ENCODE measurements around the gene TPBGL.

The TPBGL gene, protein sequence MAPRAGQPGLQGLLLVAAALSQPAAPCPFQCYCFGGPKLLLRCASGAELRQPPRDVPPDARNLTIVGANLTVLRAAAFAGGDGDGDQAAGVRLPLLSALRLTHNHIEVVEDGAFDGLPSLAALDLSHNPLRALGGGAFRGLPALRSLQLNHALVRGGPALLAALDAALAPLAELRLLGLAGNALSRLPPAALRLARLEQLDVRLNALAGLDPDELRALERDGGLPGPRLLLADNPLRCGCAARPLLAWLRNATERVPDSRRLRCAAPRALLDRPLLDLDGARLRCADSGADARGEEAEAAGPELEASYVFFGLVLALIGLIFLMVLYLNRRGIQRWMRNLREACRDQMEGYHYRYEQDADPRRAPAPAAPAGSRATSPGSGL

DNA sequence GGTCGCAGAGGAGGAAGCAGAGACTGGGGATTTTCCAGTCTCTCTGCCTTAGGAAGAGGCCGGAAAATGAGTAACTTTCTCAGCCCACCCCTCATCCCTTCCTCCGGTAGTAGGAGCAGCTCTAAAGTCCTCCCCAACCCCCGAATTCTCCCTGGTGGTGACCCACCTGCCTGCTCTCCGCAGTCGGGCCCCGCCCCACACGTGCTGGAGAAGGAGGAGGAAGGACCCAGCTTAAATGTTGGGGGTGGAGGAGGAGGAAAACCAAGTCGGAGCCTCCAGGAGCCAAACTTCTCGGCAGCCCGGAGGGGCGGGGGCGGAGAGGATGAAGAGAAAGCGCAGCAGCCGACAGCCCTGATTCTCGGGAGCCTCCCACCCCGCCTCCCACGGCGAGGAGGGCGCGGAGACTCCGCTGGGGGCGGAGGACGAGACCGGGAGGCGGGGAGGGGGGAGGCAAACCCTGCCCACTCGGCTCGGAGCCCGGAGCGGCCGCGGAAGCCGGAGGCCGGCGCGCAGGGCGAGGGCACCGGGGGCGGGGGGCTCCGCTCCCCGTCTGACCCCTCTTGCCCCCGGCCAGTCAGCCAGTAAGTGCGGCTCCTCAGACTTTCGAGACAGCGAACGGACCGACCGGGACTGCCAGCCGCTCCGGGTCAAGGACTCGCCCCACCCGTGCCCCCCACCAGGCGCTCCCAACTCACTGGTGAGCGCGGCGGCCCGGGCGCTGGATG is at the start of gene TPBGL:
Gene TPBGL (plus strand): TSS at position 464 of the 725 bp plus-strand sequence. CDS start 276 bp downstream, outside the sequence.
- no peak for TF ChIP-seq Cebpa-rat (IDR thresholded peaks at IDR 0.05)
- Histone ChIP-seq H3K36me3 (no peaks in the 10 kb centered on the region), H3K4me1 (peaks cover 28% of the 10 kb centered on the region), H4K20me1 (peaks cover 47% of the 10 kb centered on the region), H3K4me2 (peak within 1 kb of the TSS; percentile 89), H3K4me3 (peak within 1 kb of the TSS; percentile 66), H3K27me3 (peaks cover 73% of the 10 kb centered on the region), H3K27ac (no peak within 1 kb of the TSS), H3K9ac (no peak within 1 kb of the TSS), H3K9me3 (peaks cover 11% of the 10 kb centered on the region)

DNA sequence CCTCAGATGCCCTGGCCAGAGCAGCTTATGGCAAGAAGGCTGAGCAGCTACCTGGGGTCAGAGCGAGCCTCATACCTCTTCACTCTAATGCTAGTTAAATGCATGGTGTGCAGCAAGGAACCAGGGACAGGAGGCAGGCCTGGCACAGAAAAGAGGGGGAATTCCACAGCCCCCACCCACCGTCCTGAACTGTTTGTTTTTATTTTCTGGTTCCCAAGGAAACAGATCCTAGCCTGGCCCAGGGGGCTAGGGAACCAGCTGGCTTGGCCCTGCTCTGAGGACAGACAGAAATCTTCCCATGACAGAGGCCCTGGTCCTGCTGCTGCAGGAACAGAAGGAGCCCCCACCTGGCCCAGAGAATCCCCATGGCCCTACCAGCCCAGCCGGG is 49.2 kb upstream of the TPBGL start:
- Histone ChIP-seq H3K4me2 (no peak overlapping the region), H3K4me1 (peaks cover 30% of the 10 kb centered on the region), H3K27me3 (no peaks in the 10 kb centered on the region), H4K20me1 (no peaks in the 10 kb centered on the region), H3K27ac (no peak overlapping the region), H3K9me3 (no peaks in the 10 kb centered on the region), H3K4me3 (no peak overlapping the region), H3K36me3 (no peaks in the 10 kb centered on the region), H3K9ac (no peak overlapping the region)
- TF ChIP-seq Cebpa-rat (IDR thresholded peaks at IDR 0.05) = no peak

DNA sequence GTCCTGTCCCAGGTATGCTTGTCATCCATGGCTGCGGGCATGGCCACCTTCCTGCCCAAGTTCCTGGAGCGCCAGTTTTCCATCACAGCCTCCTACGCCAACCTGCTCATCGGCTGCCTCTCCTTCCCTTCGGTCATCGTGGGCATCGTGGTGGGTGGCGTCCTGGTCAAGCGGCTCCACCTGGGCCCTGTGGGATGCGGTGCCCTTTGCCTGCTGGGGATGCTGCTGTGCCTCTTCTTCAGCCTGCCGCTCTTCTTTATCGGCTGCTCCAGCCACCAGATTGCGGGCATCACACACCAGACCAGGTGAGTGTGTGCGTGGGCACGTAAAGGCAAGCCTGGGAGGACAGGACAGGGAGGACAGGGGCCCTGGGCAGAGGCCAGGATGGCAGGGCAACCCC is 47.3 kb upstream of the TPBGL start:
- no peaks in the 10 kb centered on the region for H3K27me3 ChIP-seq
- no peak overlapping the region for H3K9ac ChIP-seq
- peaks cover 35% of the 10 kb centered on the region for H3K4me1 ChIP-seq
- no peaks in the 10 kb centered on the region for H3K36me3 ChIP-seq
- H3K27ac ChIP-seq = no peak overlapping the region
- TF ChIP-seq Cebpa-rat (IDR thresholded peaks at IDR 0.05) = no peak
- H3K4me3 ChIP-seq = no peak overlapping the region
- H3K9me3 ChIP-seq = no peaks in the 10 kb centered on the region
- H3K4me2 ChIP-seq = no peak overlapping the region
- H4K20me1 ChIP-seq = no peaks in the 10 kb centered on the region

DNA sequence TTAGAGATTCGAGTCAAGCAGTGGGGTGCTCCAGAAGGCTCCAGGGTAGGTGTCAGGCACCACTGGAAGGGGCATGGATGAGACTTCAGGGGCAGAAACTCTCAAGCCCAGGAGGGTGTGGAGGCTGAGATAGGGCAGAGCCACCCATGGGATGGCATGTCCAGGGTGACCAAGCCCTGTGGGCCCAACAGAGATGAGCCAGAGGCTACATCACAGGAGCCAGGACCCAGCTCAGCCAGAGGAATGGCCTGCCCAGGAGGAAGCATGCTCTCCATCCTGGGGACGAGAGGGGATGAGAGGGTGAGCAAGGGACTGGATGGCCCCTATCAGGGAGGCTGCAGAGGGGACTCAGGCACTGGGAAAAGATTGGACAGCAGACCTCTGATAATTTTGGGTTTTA is 46.9 kb upstream of the TPBGL start:
- Histone ChIP-seq H3K4me2 (peak overlapping the region; percentile 77), H4K20me1 (no peaks in the 10 kb centered on the region), H3K4me1 (peaks cover 35% of the 10 kb centered on the region), H3K9ac (no peak overlapping the region), H3K9me3 (no peaks in the 10 kb centered on the region), H3K27ac (no peak overlapping the region), H3K36me3 (no peaks in the 10 kb centered on the region), H3K4me3 (no peak overlapping the region), H3K27me3 (no peaks in the 10 kb centered on the region)
- TF ChIP-seq Cebpa-rat (IDR thresholded peaks at IDR 0.05) = no peak

DNA sequence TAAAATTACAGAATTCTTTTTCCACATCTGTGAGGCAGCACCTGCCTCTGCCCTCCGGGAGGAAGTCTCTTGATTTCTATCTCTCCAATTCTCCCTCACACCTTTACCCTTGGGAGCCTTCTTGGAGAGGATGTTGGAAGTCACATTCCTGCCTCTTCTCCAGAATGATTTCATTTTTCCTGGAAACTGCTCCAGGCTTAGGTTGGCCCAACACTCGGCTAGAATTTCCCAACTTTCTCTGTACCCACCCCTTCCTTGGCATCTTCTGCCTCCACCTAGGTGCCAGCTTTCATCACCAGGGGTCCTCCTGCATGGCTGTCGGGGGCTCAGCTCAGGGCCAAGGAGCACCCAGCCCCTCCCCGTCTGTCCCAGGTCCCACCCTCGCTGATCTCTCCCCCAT is 46.4 kb upstream of the TPBGL start:
- H3K27me3 ChIP-seq = no peaks in the 10 kb centered on the region
- peak overlapping the region; percentile 77 for H3K4me2 ChIP-seq
- no peak overlapping the region for H3K9ac ChIP-seq
- no peaks in the 10 kb centered on the region for H3K36me3 ChIP-seq
- H3K27ac ChIP-seq = no peak overlapping the region
- H3K4me3 ChIP-seq = no peak overlapping the region
- no peak for TF ChIP-seq Cebpa-rat (IDR thresholded peaks at IDR 0.05)
- H3K4me1 ChIP-seq = peaks cover 35% of the 10 kb centered on the region
- no peaks in the 10 kb centered on the region for H4K20me1 ChIP-seq
- H3K9me3 ChIP-seq = no peaks in the 10 kb centered on the region

DNA sequence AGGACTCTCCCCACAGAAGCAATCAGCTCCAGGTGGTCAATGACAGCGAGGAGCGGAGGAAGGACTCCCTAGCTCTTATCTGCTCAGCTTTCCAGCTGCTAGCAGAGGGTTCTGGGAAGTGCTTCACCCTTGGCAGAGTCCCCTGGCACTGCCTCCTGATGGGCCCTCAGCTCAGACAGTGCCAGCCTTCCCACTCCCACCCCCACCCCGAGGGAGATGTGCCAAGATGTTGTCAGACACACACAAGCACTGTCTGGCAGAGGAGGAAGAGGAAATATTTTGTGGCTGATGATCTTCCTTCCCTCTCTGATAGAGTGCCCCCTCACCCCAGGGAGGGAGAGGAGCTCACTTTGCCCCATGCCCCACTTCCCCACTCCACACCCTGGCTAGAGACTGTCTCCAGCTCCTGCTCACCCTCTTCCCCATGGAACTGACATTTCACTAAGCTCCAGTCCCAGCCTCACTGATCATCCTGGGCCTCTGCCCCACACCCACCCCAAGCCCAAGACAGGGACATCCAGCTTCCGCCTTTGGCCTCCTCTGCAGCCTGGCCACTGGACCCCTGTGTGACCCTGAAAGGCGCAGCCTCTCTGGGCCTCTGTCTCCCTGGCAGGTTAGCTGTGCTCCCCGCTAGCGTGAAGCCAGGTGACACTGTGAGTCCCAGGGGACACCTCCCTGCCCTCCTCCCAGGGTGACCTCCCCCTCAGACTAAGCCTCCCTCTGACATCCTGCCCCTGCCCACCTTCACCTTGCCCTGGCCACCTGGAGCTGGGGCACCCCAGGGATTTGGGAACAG is 45.2 kb upstream of the TPBGL start:
- peak overlapping the region; percentile 49; the same call in 1 of the 2 replicates for H3K9ac ChIP-seq
- no peaks in the 10 kb centered on the region for H3K27me3 ChIP-seq

DNA sequence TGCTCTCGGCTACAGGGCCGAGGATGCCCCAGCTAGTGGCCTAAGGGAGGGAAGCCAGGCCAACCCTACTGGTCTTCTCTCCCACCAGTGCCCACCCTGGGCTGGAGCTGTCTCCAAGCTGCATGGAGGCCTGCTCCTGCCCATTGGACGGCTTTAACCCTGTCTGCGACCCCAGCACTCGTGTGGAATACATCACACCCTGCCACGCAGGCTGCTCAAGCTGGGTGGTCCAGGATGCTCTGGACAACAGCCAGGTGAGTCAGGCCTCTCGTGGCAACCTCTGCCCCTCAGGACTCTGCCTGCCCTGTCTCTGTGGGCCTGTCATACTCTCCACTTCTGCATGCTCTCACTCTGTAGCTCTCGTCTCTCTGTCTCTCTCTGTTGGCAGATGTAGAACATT is 44.1 kb upstream of the TPBGL start:
- peak overlapping the region; percentile 77 for H3K4me2 ChIP-seq
- H3K27ac ChIP-seq = no peak overlapping the region
- H3K36me3 ChIP-seq = no peaks in the 10 kb centered on the region
- no peaks in the 10 kb centered on the region for H3K9me3 ChIP-seq
- no peak overlapping the region for H3K4me3 ChIP-seq
- H3K4me1 ChIP-seq = peaks cover 38% of the 10 kb centered on the region
- no peak for TF ChIP-seq Cebpa-rat (IDR thresholded peaks at IDR 0.05)
- H3K27me3 ChIP-seq = no peaks in the 10 kb centered on the region
- no peaks in the 10 kb centered on the region for H4K20me1 ChIP-seq
- no peak overlapping the region for H3K9ac ChIP-seq

More for the DNA sequence above, 45.2 kb upstream of the TPBGL start:
- Histone ChIP-seq H3K36me3 (no peaks in the 10 kb centered on the region), H3K4me2 (peak overlapping the region; percentile 77), H3K27ac (peak overlapping the region; percentile 55), H3K4me3 (no peak overlapping the region), H3K9me3 (no peaks in the 10 kb centered on the region), H3K4me1 (peaks cover 35% of the 10 kb centered on the region), H4K20me1 (no peaks in the 10 kb centered on the region)
- no peak for TF ChIP-seq Cebpa-rat (IDR thresholded peaks at IDR 0.05)

DNA sequence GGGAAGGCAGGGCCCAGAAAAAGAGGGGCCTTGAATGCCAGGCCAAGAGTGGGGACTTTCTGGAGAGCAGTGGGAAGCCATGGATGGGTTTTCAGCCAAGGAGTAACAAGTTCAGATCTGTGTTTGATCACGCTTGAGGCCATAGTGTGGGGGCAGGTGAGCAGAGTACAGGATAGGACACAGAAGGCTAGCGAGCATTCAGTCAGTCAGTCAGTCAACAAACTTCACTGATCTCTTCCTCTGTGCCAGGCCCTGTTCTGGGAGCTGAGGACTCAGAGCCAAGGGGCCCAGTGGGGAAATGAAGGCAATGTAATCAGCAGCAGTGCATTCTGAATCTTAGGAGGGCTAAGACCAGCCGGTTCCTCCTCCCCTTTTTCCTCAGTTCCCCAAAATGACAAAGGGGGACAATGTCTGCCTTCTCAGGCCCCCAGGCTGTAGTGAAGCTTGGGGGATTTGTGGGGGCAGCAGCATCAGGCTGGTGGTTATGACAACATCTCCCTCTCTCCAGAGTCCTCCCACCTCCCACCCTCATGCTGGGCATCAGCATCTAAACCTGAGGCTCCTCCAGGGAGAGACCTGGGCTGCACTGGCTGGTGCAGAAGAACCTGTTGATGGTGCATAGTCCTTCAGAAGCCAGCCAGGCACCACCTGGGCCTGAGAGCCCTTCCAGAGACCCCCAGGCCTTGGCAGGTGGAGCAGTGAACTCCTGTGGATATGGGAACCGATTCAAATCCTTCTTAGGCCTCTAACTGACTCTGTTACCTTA is 42.9 kb upstream of the TPBGL start:
- peaks cover 41% of the 10 kb centered on the region for H3K4me1 ChIP-seq
- no peak overlapping the region for H3K9ac ChIP-seq
- H4K20me1 ChIP-seq = no peaks in the 10 kb centered on the region
- no peak overlapping the region for H3K27ac ChIP-seq
- H3K4me3 ChIP-seq = no peak overlapping the region
- no peak overlapping the region for H3K4me2 ChIP-seq
- H3K9me3 ChIP-seq = no peaks in the 10 kb centered on the region
- H3K27me3 ChIP-seq = no peaks in the 10 kb centered on the region
- no peak for TF ChIP-seq Cebpa-rat (IDR thresholded peaks at IDR 0.05)
- no peaks in the 10 kb centered on the region for H3K36me3 ChIP-seq

DNA sequence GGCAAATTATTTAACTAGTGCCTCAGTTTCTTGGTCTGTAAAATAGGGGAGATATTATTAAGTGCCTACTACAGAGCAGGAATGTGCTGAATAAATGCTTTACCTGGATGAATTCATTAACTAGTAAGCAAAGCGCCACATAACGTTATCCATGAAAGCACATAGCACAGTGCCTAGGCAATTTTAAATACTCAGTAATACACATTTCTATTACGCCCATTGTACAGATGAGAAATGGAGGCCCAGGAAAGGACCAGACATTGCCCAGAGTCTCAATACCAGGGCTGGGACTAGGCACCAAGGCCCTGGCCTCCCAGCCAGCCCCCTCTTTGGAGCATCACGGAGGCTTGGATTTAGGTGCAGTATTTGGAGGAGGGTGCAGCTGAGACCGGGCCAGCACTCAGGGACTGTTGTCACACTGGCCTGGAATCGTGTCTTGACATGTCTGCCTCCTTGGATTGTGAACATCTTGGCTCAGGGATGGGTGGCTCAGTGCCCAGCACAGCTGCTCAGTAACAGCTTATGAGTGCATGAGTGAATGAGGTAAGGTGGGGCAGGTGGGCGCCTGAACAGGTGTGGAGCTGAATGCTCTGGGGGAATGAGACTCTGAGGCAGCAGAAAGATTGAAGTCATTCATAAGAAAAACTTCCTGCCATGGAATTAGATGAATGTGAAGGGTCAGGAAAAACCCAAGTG is 42.1 kb upstream of the TPBGL start:
- Histone ChIP-seq H3K36me3 (no peaks in the 10 kb centered on the region), H3K4me1 (peaks cover 41% of the 10 kb centered on the region), H3K27me3 (no peaks in the 10 kb centered on the region), H3K4me2 (no peak overlapping the region), H3K4me3 (no peak overlapping the region), H3K9me3 (no peaks in the 10 kb centered on the region), H3K27ac (no peak overlapping the region), H4K20me1 (no peaks in the 10 kb centered on the region), H3K9ac (no peak overlapping the region)
- TF ChIP-seq Cebpa-rat (IDR thresholded peaks at IDR 0.05) = no peak

Measured in BLaER1 (cell line).